Stimulated activated CD8-positive, alpha-beta memory T cell treated with anti-CD3 and anti-CD28 coated beads, Interleukin-15, amount 100 ng/mL, for 24 hours (primary cell): ENCODE measurements around the gene CSH1.
"Not testable (repeated sequence)": the region's sequence is repeated elsewhere in the genome, so short reads cannot be mapped to it uniquely, and the experiment has no call there.

Experiments used
- DNase-seq: peaks from one replicate; pipeline ENCODE4 v3.0.0-alpha.2; 2020; ENCODE audit warnings: low read depth

The CSH1 gene

DNA sequence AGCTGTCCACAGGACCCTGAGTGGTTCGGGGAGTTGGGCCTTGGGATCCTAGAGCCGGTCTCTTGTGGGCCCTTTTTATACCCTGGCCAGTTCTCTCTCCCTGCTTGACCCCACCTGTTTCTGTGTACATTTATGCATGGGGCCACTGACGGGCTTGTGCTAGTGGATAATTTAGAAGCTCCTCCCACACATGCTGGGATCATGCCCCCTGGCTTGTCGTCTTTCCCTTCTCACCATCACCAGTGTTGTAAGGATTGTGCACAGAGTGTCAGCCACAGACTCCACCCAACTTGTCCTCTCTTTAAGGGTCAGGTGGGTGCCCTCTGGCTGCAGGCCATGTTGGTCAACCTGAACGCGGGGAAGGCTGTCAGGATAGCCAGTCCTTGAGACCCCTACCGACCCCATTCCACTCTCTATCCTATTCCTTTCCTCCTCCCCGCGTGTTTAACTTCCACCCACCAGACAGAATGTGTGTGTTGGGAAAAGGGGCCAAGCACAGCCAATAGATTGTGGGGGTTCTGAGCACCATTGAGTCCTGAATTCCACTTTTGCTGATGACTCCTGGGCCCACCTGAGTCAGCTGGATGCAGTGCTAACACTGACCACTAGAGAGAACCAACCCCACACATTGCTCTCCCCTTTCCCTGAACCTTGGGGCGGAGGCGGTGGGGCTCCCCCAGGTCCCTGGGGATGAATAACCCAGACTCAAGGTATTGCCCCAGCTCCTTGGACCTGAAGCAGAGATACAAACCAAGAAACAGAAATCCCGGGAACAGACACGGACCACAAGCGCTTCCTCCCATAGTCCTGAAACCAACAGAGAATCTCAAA, at the start of gene CSH1:
Gene CSH1 (minus strand): TSS at position 51 of the 831 bp plus-strand sequence. CDS start 63 bp downstream, outside the sequence.
- DNase-seq = not testable (repeated sequence)

DNA sequence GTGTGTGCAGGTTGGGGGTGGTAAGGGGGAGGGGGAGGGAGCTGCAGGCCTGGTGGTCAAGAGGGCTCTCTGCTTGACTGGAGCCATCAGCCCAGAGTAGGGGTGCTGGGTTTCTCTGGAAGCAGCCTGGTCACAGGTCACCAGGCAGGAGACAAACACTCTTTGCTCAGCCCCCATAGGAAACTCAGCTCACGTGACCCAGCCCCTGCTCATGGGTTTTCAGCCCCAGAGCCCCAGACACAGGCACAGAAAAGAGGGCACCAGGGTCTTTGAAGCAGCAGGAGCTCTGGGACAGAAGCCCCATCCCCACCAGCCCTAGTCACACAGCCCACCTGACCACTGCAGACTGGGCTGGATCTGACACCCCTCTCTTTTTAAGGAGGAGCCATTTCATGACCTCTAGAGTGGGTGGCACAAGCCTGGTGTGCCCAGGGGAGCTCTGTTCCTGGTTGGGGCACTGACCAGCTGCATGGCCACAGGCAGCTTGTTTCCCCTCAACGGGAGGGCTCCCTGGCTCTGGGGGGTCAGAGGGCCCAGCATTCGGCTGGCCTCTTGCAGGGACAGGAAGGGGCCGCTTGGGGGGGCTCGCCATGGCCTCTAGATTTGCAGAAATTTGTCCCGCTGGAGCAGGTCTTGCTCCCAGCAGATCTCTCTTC, 49.5 kb upstream of the CSH1 start:
- no peak for DNase-seq

DNA sequence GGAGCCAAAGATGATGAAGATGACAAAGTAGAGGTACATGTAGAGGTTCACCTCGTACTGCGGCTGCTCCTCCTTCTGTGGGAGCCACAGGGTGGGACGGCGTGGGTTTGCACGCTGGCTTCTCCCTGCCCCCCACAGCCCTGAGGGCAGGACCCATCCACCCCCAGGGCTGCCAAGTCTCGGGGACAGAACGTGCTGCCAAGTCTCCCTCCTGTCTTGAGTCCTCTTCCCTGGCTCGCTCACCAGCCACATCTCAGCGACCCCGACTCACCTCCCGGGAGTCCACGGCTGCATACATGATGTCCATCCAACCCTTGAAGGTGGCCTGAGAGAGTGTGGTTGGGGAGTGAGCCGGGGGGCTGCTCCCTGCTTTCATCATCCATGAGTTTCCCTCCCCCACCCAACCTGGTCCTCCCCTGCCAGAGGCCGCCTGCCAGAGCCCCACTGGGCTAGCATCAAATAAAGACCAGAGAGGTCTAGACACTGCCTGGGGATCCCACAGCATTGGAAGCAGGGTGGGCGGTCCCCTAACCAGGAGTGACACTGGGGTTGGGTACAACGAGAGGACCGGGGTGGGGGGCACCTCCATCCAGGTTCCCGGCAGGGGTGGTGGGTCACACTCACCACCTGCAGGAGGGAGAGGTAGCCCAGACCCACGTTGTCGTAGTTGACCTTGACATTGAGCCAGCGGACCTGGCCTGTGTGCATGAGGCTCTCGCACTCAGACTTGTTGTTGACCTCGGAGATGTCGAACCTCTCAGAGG, 48.5 kb upstream of the CSH1 start:
- DNase-seq = no peak

DNA sequence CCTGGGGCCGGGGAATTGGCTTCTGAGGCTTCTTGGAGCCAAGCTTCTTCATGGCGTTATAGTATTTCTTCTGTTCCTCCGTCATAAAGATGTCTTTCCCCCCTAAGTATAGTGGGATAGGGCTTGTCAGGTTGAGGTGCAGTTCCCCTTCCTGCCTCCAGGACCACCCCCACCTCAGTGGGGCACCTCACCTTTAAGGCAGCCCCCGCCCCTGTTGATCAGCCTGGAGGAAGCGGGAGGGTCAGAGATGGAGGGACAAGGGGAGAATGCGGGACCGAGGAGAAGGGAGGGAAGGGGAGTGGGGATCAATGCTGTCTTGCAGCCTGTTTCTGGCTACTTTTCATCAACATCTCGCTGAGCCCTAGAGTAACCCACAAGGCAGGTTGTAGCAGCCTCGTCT, 47.4 kb upstream of the CSH1 start:
- no peak for DNase-seq

DNA sequence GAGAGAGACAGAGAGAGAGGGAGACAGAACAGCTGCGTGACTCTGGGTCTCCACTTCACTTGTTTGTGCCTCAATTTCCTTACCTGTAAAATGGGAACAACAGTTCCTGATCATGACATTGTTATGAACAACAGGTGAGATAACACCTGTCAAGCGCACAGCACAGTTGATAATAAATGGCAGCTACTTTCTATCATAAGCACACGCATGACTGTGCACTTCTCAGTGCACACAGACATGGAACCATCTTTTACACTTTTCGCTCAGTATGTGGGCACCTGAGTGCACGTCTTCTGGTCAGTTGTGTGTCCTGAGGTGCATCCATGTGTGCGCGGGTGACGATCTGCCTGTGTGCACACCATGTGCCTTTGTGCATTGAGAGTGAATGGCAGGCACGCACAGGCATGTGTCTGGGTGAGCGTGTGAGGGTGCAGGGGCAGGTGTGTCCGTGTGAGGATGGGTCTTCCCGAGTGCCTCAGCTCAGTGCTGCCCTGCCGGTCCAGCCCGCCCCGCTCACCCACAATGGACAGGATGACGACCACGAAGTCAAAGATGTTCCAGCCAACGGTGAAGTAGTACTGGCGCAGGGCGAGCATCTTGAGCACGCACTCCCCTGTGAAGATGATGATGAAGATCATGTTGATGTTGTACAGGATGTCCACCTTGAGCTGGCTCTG, 46.1 kb upstream of the CSH1 start:
- DNase-seq = no peak

DNA sequence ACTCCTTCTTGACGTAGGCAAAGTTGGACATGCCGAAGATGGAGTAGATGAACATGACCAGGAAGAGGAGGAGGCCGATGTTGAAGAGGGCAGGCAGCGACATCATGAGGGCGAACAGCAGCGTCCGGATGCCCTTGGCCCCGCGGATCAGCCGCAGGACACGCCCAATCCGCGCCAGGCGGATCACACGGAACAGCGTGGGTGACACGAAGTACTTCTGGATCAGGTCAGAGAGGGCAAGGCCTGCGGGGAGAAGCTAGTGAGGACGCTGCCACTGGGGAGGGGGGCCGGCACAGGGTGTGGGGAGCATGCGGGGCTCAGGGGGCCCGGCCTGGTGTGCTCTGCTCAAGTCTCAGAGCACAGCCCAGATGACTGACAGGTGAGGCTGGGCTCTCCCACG, 45.4 kb upstream of the CSH1 start:
- no peak for DNase-seq

DNA sequence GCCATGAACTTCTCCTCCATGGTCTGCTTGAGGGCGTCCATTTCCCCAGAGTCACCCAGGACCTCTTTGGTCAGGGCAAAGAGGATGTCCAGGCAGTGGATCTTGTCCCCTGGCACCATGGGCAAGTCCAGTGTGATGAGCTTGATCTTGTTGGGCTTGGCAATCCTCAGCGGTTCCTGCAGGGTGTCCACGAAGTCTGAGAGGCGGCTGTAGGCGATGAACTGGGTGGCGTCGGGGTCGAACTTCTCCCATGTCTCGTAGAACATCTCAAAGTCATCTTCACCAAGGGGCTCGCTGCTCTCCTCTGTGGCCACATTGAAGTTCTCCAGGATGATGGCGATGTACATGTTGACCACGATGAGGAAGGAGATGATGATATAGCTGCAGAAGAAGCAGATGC, 44.8 kb upstream of the CSH1 start:
- no peak for DNase-seq

DNA sequence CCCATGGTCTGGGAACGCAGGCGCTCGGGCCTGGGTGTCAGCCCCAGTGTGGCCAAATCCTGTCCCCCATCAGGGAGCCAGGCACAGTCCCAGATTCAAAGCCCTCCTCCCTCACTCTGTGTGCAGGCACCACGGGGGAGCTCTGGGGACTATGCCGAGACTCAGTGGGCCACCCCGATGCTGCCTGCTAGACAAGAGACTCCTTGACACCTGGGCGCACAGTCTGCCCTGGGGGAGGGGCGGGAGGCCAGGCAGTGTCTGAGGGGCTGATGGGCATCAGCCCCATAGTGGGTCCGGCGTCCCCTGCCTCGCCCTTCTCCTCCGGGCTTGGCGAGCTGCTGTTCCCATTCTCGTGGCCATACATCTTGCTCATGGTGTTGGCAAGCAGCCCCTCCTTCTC, 44.2 kb upstream of the CSH1 start:
- no peak for DNase-seq

DNA sequence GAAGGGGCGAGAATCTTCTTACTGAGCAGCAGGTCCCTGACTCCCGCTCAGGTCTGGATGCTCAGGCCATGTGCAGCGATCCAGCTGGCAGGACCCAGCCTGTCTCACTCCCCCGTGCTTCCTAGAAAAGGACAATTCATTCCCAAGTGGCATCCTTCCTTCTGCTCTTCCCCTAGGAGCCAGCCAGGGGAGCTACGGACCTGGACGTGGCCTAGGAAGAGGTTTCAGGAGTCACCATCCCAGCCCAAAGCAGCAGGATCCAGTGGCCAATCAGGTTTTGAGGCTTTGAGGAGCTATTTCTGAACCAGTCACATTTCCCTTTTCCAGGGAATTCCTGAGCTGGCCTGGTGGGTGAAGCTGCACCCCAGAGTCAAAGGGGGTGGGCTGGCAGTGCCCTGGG, 43.5 kb upstream of the CSH1 start:
- DNase-seq = no peak

DNA sequence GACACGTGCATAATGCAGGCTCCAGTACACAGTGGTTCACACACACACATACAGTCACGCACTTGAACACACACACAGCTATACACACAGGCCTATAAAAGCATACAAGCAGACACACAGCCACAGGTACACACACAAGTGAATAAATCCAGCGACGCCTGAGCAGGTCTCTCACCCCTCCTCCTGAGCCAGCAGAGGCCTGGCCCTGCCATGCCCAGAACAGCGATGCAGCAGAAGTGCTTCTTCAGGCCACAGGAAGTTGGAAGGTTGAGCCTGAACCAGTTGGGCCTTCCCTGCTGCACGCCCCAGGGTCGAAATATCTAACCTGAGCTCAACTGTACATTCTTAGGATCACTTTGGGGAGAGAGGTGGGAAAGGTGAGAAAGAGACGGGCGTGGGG, 43.0 kb upstream of the CSH1 start:
- DNase-seq = no peak

DNA sequence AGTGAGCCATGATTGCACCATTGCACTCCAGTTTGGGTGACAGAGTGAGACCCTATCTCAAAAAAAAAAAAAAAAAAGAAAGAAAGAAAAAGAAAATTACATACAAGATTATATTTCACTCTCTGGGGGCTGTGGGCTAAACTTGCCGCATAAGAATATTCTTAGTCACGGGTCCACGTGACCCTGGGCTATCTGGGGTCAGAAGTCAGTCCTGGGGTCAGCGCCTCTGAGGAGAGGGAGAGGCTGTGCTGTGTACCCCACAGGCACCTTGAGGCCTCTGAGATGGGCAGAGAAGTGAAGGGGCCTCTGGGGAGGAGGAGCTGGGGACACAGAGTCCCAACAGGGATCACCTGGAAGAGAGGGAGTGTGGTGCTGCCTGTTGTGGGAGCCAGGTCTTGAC, 41.5 kb upstream of the CSH1 start:
- no peak for DNase-seq

DNA sequence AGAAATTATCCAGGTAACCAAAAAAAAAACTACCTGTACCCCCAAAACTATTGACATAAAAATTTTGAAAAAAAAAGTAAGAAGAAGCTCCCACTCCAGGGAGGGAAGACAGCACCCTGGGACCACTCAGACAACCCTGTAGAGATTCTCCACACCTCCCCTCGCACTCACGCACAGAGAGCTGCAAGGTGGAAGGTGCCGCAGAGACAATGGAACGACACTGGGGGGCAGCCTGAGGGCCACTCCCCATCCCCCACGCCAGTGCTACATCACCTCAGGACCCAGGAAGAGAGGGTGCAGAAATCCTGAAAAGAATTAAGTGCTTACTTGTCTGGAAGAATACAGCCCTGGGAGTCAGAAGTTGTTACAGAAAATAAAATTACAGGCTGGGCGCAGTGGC, 40.9 kb upstream of the CSH1 start:
- DNase-seq = no peak

DNA sequence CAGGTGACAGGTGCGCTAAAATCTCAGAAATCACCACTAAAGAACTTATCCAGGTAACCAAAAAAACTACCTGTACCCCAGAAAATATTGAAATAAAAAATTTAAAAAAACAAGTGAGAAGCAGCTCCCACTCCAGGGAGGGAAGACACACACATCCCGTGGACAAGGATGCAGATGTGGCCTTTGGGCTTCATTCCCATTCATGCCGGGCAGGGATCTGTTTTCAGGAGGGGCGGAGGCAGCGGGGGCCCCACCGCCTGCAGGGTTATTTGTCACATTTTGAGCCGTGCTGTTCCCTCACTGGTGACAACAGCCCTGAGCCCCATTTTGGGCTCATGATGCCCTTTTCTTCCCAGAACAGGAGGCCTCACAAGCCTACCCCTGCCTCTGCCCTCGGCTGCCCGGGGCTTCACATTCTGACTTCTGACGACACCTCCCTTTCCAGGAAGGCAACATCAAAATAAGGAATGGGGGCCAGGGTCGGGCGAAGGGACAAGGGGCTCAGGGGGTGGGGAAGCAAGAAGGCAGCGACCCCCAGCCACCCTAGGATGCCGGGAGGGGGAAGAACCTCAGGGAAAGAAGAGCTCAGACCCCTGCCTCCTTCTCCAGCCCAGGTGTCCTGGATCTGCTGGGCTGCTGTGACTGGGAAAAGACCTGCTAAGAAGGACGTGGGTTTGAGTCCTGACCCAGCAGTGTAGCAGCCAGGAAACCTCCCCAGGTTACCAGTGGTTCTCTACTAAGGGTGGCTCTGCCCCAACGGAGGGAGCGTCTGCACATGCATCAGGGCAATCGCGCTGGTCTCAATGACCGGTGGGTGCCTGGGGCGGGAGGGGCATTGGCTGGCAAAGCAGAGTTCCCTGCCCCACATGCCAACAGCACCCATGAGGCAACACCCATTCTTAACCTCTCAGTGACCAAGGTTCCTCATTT, 38.1 kb upstream of the CSH1 start:
- DNase-seq = no peak

DNA sequence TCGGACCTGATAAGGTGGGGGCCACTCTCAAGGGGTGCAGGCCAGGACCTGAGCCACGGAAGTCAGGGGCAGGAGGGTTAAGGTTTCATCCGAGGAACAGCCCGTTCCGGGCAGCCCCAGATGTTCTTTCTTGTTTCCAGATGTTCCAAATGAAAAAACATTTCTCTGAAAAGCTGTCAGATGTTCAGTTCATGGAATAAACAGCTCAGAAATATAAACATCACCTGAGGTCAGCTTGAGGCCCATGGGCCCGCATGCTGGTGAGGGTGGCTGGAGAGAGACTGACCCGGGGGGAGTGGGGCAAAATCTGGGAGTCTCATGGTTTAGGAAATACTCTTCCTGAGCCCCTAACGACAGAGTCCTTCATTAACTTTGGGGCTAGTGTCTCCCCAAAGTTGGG, 37.2 kb upstream of the CSH1 start:
- DNase-seq = no peak

DNA sequence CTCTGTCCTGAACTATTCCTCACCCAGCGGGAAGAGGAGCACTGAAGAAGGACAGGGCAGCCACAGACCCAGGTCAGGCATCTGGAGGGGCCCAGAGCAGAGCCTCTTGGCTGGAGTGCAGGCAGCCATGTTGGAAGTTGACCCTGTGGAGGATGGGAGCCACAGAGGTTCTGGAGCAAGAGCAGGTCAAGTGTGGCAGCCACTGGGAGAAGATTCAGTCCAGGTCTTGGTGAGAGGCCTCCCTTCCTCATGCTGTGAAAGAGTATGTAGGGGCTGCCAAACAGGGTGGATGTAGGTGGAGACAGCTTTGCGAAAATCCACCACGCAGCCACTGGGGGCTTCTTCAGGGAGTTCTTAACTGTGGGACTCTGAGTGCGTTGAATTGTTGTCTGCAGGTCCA, 36.3 kb upstream of the CSH1 start:
- DNase-seq = no peak

DNA sequence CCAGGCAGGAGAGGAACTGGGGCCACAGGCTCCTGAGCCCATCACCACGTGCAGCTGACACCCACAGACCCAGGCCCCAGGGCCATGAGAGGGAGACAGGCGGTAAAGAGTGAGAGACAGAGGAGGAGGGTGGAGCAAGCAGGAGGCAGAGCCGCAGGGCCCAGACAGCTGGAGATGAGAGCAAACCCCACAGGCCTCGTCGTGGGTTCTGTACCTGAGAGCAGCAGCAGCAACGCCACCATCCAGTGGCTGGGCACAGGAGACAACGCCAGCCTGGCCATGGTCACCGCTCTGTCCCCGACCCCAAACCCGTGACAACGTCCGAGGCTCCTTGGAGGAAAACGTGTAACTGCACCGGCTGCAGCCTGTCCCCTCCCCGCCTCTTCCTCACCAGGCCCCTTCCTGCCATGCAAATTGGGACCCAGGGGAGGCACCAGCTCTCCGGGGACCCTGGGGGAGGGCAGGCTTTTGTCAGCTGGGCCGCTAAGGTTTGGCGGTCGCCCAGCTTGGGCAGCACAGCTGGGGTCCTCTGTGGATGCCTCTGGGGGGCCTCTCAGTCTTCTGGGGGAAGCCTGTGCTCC, 35.7 kb upstream of the CSH1 start, which contains the start of gene CD79B:
Gene CD79B (minus strand): TSS at position 351 of the 581 bp plus-strand sequence. CDS start 70 bp downstream, at position 281.
- DNase-seq = no peak

DNA sequence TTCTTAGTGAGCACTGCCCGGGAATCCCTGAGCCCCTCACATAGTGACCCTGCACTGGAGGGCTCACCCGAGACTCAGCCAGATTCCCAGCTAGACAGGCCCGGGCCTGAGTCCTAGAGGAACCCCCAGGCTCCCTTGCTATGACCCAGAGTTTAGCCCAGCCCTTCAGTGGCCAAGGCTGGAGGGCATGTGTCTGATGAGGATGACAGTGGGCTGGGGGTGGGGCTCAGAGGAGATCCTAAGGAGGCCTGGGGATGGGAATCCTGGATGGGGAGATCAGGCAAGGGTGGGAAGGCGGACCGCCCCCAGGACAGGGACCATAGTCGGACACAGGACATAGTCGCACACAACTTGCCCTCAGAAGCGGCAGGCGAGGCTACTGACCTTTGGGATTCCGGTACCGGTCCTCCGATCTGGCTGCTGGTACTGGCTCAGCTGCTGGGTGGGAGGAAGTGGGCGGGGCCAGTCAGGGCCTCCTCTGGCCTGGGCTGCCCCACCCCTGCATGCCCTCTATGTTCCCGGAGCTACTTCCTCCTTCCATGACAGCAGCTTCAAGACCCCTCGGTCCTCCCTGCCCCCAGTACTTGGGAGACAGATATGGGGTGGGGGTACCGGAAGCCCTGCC, 34.7 kb upstream of the CSH1 start:
- no peak for DNase-seq

DNA sequence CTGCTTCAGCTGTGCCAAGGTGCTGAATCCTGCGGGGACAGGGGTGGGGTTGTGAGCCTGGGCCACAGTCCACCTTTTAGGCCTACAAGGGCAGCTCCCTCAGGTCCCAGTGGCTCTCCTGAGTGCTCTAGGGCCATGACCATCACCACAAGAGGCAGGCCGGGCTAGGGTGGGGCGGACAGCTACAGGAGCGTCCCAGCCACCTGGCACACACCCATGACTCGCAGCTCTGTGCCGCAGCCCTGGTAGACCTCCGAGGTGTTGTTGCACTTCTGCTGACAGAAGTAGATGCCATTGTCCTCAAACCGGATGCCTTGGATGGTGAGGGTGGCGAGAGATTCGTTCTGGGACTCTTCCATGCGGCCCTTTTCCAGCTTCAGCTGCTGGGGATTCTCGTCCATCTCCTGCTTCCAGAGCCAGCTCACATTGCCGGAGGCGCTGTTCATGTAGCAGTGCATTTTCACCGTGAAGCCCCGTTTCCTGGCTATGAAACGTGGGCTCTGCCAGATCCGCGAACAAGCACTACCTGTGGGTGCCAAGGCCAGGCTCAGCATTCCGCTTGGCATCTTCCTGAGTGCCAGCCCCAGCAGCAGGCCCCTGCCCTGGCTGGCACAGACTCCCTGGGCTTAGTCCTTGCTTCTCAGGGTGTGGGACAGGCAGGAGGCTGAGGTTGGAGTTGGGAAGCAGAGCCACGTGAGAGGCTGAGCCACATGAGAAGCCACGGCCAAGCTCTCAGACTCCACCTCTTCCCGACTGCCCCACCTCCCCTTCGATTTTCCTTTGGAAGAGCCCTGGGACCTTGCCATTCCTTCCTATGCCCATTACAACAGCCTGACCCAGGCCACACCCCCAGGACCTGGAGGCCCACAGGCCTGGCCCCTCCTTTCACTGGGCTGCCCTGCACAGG, 33.7 kb upstream of the CSH1 start:
- no peak for DNase-seq
